KOPT-K1 (cell line): ENCODE data around the gene MNX1.

Source experiments
- H3K27ac ChIP-seq: fragments of 200-600 bp; sonication (generic); 2 replicates; pipeline ENCODE4 v1.5.1; 2016; ENCODE audit warnings: antibody characterized with exemption, mild to moderate bottlenecking, low read depth, low read length; ENCODE audit not compliant: poor library complexity, severe bottlenecking
- H3K36me3 ChIP-seq: fragments of 200-600 bp; sonication (generic); 2 replicates; pipeline ENCODE4 v1.5.1; 2017; ENCODE audit warnings: antibody characterized with exemption, mild to moderate bottlenecking, low read length, moderate library complexity; ENCODE audit not compliant: insufficient read depth
- H3K9me3 ChIP-seq: fragments of 200-600 bp; sonication (generic); 2 replicates; pipeline ENCODE4 v1.5.1; 2017; ENCODE audit warnings: antibody characterized with exemption, low read length, mild to moderate bottlenecking; ENCODE audit not compliant: insufficient read depth, poor library complexity, severe bottlenecking

Gene MNX1

GRCh38 chr7:157010588-157011332 is at the start of gene MNX1:
MNX1 (minus strand) TSS chr7:157010663; CDS start chr7:157010350, 313 bp downstream.
- Histone ChIP-seq H3K27ac (no peak within 1 kb of the TSS), H3K9me3 (peaks cover 6% of the 10 kb centered on the region)

GRCh38 chr7:157059534-157059933 is 49.1 kb upstream of the MNX1 start:
- peaks cover 11% of the 10 kb centered on the region for H3K9me3 ChIP-seq
- no peaks in the 10 kb centered on the region for H3K36me3 ChIP-seq

More at GRCh38 chr7:157010588-157011332, at the start of gene MNX1:
- no peaks in the 10 kb centered on the region for H3K36me3 ChIP-seq

GRCh38 chr7:157058701-157059100 is 48.2 kb upstream of the MNX1 start:
- no peak overlapping the region for H3K27ac ChIP-seq

More at GRCh38 chr7:157059534-157059933, 49.1 kb upstream of the MNX1 start:
- H3K27ac ChIP-seq, result no peak overlapping the region

GRCh38 chr7:157058068-157058467 is 47.6 kb upstream of the MNX1 start:
- no peak overlapping the region for H3K27ac ChIP-seq
- peaks cover 8% of the 10 kb centered on the region for H3K9me3 ChIP-seq
- H3K36me3 ChIP-seq, result no peaks in the 10 kb centered on the region

More at GRCh38 chr7:157058701-157059100, 48.2 kb upstream of the MNX1 start:
- Histone ChIP-seq H3K36me3 (no peaks in the 10 kb centered on the region), H3K9me3 (peaks cover 8% of the 10 kb centered on the region)

- Histone ChIP-seq H3K9me3 (peaks cover 4% of the 10 kb centered on the region), H3K27ac (no peak overlapping the region), H3K36me3 (no peaks in the 10 kb centered on the region)
These were observed 46.8 kb upstream of the MNX1 start for GRCh38 chr7:157056957-157057902.

- Histone ChIP-seq H3K9me3 (no peaks in the 10 kb centered on the region), H3K27ac (no peak overlapping the region)
These were observed 45.8 kb upstream of the MNX1 start for GRCh38 chr7:157056246-157056645.

GRCh38 chr7:157054927-157055326 is 44.5 kb upstream of the MNX1 start:
- Histone ChIP-seq H3K9me3 (no peaks in the 10 kb centered on the region), H3K27ac (no peak overlapping the region), H3K36me3 (no peaks in the 10 kb centered on the region)

More at GRCh38 chr7:157056246-157056645, 45.8 kb upstream of the MNX1 start:
- no peaks in the 10 kb centered on the region for H3K36me3 ChIP-seq

- no peaks in the 10 kb centered on the region for H3K36me3 ChIP-seq
- H3K9me3 ChIP-seq, result no peaks in the 10 kb centered on the region
- no peak overlapping the region for H3K27ac ChIP-seq
These were observed 42.7 kb upstream of the MNX1 start for GRCh38 chr7:157053118-157053517.

GRCh38 chr7:157047148-157047547 is 36.7 kb upstream of the MNX1 start:
- Histone ChIP-seq H3K27ac (no peak overlapping the region), H3K36me3 (no peaks in the 10 kb centered on the region), H3K9me3 (no peaks in the 10 kb centered on the region)

- no peaks in the 10 kb centered on the region for H3K36me3 ChIP-seq
- no peaks in the 10 kb centered on the region for H3K9me3 ChIP-seq
- H3K27ac ChIP-seq, result no peak overlapping the region
These were observed 36.2 kb upstream of the MNX1 start for GRCh38 chr7:157046681-157047080.

GRCh38 chr7:157044943-157045660 is 34.6 kb upstream of the MNX1 start:
- Histone ChIP-seq H3K36me3 (no peaks in the 10 kb centered on the region), H3K9me3 (no peaks in the 10 kb centered on the region), H3K27ac (no peak overlapping the region)

GRCh38 chr7:157044147-157044687 is 33.8 kb upstream of the MNX1 start:
- H3K27ac ChIP-seq, result no peak overlapping the region
- H3K36me3 ChIP-seq, result no peaks in the 10 kb centered on the region

GRCh38 chr7:157043745-157044144 is 33.3 kb upstream of the MNX1 start:
- Histone ChIP-seq H3K9me3 (no peaks in the 10 kb centered on the region), H3K27ac (no peak overlapping the region), H3K36me3 (no peaks in the 10 kb centered on the region)

More at GRCh38 chr7:157044147-157044687, 33.8 kb upstream of the MNX1 start:
- H3K9me3 ChIP-seq, result no peaks in the 10 kb centered on the region

- Histone ChIP-seq H3K36me3 (no peaks in the 10 kb centered on the region), H3K9me3 (no peaks in the 10 kb centered on the region), H3K27ac (no peak overlapping the region)
These were observed 31.2 kb upstream of the MNX1 start for GRCh38 chr7:157041514-157042277.
